Measurements from ENCODE around the gene DOCK9.

DOCK9 gene

DNA sequence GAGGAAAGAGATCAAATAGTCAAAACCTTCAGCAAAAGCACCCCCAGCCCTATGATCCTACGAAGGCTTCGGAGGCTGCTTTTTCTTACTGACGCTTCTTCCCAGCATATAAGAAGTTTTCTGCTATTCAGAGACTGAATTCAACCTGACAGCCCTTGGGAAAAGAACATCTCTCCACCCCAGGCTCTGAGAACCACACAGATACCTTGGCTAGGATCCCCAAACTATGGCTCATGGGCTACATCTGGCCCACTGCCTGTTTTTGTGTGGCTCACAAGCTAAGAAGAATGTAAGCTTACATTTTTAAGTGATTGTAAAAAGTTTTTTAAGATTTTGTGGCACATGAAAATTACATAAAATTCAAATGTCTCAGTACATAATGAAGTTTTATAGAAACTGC lies 228.4 kb downstream of the DOCK9 start:
- Histone ChIP-seq H3K36me3 (ENCODE audit: control insufficient read depth, insufficient read depth, low read length) (no peaks in the 10 kb centered on the region), H3K27me3 (ENCODE audit: control insufficient read depth, insufficient read depth, low read length) (peaks cover 15% of the 10 kb centered on the region), H3K9ac (ENCODE audit: low read length) (no peak overlapping the region), H3K27ac (ENCODE audit: low read depth, low read length) (no peak overlapping the region), H3K4me3 (ENCODE audit: low read length) (no peak overlapping the region), H3K4me1 (ENCODE audit: control insufficient read depth, insufficient read depth, low read length) (no peaks in the 10 kb centered on the region)

DNA sequence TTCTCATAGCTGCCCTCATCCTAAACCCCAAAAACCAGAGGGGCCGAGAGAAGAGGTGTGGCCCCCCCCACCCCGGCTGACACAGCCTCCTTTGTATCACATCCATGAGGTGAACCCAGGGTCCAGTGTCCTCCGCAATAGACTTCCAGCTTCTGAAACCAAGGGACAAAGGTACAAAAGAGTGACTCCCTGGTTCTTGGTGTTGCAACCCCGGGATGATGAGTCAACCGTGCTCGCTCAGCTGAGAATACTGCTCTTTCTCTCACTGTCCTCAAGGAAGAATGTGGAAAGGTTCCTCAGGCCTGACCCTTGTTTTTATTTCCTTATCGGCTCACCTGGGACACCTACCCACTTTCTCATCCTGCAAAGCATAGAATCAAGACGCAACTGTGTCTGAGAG lies 230.9 kb downstream of the DOCK9 start:
- no peak overlapping the region for H3K9ac ChIP-seq (ENCODE audit: low read length)
- no peak overlapping the region for H3K4me3 ChIP-seq (ENCODE audit: low read length)
- no peaks in the 10 kb centered on the region for H3K4me1 ChIP-seq (ENCODE audit: control insufficient read depth, insufficient read depth, low read length)
- H3K27me3 ChIP-seq (ENCODE audit: control insufficient read depth, insufficient read depth, low read length) = peaks cover 6% of the 10 kb centered on the region
- H3K36me3 ChIP-seq (ENCODE audit: control insufficient read depth, insufficient read depth, low read length) = no peaks in the 10 kb centered on the region
- H3K27ac ChIP-seq (ENCODE audit: low read depth, low read length) = no peak overlapping the region

Data from rectal smooth muscle tissue (tissue), 1 donor.